ENCODE results near the gene KLF2.

The KLF2 gene

DNA sequence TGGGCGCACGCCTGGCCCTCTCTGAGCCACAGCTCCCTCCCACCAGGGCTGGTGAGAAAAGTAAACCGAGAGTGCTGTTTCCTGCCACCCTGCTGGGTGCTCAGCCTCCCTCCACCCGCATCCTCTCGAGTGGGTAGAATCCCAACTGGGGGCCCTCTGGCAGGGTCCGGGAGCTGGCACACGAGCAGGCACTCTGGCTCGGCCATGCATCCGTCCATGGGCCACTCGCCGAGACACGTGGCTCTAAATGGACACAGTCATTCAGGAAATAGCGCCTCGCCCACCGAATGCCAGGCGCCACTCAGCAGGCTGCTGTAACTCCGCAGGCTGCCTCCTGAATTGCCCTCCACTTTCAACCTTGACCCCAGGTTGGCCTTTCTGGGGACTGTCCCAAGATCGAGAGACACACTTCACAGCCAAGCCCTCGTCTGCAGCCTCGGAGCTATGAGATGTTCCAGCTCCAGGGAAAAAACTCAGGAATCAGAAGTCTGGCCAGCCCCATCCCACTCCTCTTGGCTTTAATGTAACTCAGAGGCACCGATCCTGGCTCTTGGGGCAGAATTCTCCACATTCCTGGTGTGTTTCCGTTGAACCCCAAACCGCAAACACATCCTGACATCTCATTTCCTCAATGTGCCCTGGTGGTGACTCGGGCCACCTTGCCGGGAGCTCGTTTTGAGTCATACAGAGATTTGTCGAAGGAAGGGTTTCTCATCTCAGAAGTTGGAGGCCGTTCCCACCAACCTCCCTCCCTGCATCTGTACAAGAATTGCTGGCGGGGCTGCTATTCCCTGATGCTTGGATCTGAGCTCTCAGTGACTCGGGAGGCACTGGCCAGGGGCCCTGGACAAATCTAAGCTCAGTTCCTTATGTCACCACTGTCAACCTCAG, 14.1 kb downstream of the KLF2 start:
- ATAC-seq (ENCODE audit: insufficient read depth, low read depth) (peak; percentile 55), DNase-seq (peak; percentile 29)
- Histone ChIP-seq H3K27me3 (ENCODE audit: insufficient read depth, low read length, poor library complexity) (no peaks in the 10 kb centered on the region), H4K20me1 (ENCODE audit: insufficient read depth, low read length) (no peaks in the 10 kb centered on the region), H3K79me2 (ENCODE audit: insufficient read depth, low read length) (no peaks in the 10 kb centered on the region), H3K4me1 (ENCODE audit: insufficient read depth, low read length) (peaks cover 10% of the 10 kb centered on the region), H3K4me3 (ENCODE audit: low read depth in 1 of 2, low read length in 2 of 2) (no peak overlapping the region), H2AFZ (ENCODE audit: low read depth, low read length) (no peak overlapping the region), H3K36me3 (ENCODE audit: insufficient read depth, low read length) (no peaks in the 10 kb centered on the region), H3K9ac (ENCODE audit: low read depth, low read length) (no peak overlapping the region), H3K9me3 (ENCODE audit: insufficient read depth, low read length, severe bottlenecking) (no peaks in the 10 kb centered on the region), H3K27ac (ENCODE audit: low read length) (no peak overlapping the region), H3K4me2 (ENCODE audit: insufficient read depth, low read length) (no peak overlapping the region)
- TF ChIP-seq CTCF (IDR thresholded peaks at IDR 0.05; ENCODE audit: borderline replicate concordance, extremely low read depth, low read length, poor library complexity, severe bottlenecking), result no peak
- no peak for TF ChIP-seq EZH2 (IDR thresholded peaks at IDR 0.05; ENCODE audit: borderline replicate concordance, low read depth, low read length, severe bottlenecking)

DNA sequence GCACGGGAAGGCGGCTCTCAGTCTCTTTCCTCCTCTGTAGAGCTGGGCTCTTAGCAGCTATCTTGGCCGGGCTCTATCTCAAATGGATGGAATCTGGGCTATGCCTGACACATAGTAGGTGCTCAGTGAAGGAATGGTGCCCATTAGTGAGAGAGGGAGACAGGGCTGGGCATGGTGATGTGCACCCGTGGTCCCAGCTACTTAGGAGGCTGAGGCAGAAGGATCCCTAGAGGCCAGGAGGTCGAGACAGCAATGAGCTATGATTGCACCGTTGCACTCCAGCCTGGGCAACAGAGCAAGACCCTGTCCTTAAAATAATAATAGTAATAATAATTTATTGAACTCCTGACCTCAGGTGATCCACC, 14.7 kb downstream of the KLF2 start:
- no peaks in the 10 kb centered on the region for H3K27me3 ChIP-seq (ENCODE audit: insufficient read depth, low read length, poor library complexity)
- no peak for DNase-seq
- H3K9ac ChIP-seq (ENCODE audit: low read depth, low read length), result no peak overlapping the region
- no peaks in the 10 kb centered on the region for H4K20me1 ChIP-seq (ENCODE audit: insufficient read depth, low read length)
- H3K79me2 ChIP-seq (ENCODE audit: insufficient read depth, low read length), result no peaks in the 10 kb centered on the region
- H3K4me1 ChIP-seq (ENCODE audit: insufficient read depth, low read length), result peaks cover 10% of the 10 kb centered on the region
- H3K36me3 ChIP-seq (ENCODE audit: insufficient read depth, low read length), result no peaks in the 10 kb centered on the region
- no peak overlapping the region for H3K4me2 ChIP-seq (ENCODE audit: insufficient read depth, low read length)
- H2AFZ ChIP-seq (ENCODE audit: low read depth, low read length), result no peak overlapping the region
- no peak overlapping the region for H3K27ac ChIP-seq (ENCODE audit: low read length)
- H3K4me3 ChIP-seq (ENCODE audit: low read depth in 1 of 2, low read length in 2 of 2), result no peak overlapping the region
- ATAC-seq (ENCODE audit: insufficient read depth, low read depth), result 0 out of 3 replicates have a peak, but pooled peaks have one; percentile 9
- H3K9me3 ChIP-seq (ENCODE audit: insufficient read depth, low read length, severe bottlenecking), result no peaks in the 10 kb centered on the region
- TF ChIP-seq EZH2 (IDR thresholded peaks at IDR 0.05; ENCODE audit: borderline replicate concordance, low read depth, low read length, severe bottlenecking), result no peak
- TF ChIP-seq CTCF (IDR thresholded peaks at IDR 0.05; ENCODE audit: borderline replicate concordance, extremely low read depth, low read length, poor library complexity, severe bottlenecking), result no peak

DNA sequence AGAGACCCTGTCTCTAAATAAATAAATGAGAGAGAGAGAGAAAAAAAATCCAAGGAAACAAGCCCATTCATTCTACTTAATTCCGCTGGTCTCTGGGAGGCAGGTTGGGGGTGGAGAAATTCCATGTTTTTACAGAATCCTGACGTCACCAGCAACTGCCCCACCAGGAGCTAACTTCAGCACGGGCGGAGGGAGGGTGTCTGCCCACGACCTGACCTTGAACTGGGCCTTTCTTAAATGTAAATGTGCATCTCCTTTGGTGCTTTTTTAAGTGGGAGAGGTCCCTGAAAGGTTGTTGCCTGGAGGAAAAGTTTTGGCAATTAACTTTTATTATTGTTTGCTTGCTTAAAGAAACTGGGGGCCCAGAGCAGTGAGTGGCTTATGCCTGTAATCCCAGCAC, 15.5 kb downstream of the KLF2 start:
- Histone ChIP-seq H3K4me3 (ENCODE audit: low read depth in 1 of 2, low read length in 2 of 2) (no peak overlapping the region), H3K4me1 (ENCODE audit: insufficient read depth, low read length) (peaks cover 10% of the 10 kb centered on the region), H4K20me1 (ENCODE audit: insufficient read depth, low read length) (no peaks in the 10 kb centered on the region), H3K4me2 (ENCODE audit: insufficient read depth, low read length) (no peak overlapping the region), H3K36me3 (ENCODE audit: insufficient read depth, low read length) (no peaks in the 10 kb centered on the region), H3K9me3 (ENCODE audit: insufficient read depth, low read length, severe bottlenecking) (no peaks in the 10 kb centered on the region), H3K79me2 (ENCODE audit: insufficient read depth, low read length) (no peaks in the 10 kb centered on the region), H3K27ac (ENCODE audit: low read length) (no peak overlapping the region), H3K9ac (ENCODE audit: low read depth, low read length) (no peak overlapping the region), H3K27me3 (ENCODE audit: insufficient read depth, low read length, poor library complexity) (no peaks in the 10 kb centered on the region), H2AFZ (ENCODE audit: low read depth, low read length) (no peak overlapping the region)
- ATAC-seq (ENCODE audit: insufficient read depth, low read depth) (no peak), DNase-seq (no peak)
- TF ChIP-seq CTCF (IDR thresholded peaks at IDR 0.05; ENCODE audit: borderline replicate concordance, extremely low read depth, low read length, poor library complexity, severe bottlenecking), result no peak
- no peak for TF ChIP-seq EZH2 (IDR thresholded peaks at IDR 0.05; ENCODE audit: borderline replicate concordance, low read depth, low read length, severe bottlenecking)
